ENCODE measurements around the gene DAPK2.

The DAPK2 gene

GRCh38 chr15:63864186-63864585, 182.1 kb downstream of the DAPK2 start:
- TF ChIP-seq POLR2AphosphoS5 (IDR thresholded peaks at IDR 0.05; ENCODE audit: borderline replicate concordance, low read depth, low read length) = no peak
- Histone ChIP-seq H3K36me3 (ENCODE audit: insufficient read depth, low read length) (no peaks in the 10 kb centered on the region), H3K9ac (ENCODE audit: insufficient read length) (no peak overlapping the region), H3K9me3 (ENCODE audit: low read depth, low read length) (no peaks in the 10 kb centered on the region), H3K4me3 (no peak overlapping the region), H3K27ac (no peak overlapping the region)
- DNase-seq (ENCODE audit: low read depth, low spot score) = no peak

DNA sequence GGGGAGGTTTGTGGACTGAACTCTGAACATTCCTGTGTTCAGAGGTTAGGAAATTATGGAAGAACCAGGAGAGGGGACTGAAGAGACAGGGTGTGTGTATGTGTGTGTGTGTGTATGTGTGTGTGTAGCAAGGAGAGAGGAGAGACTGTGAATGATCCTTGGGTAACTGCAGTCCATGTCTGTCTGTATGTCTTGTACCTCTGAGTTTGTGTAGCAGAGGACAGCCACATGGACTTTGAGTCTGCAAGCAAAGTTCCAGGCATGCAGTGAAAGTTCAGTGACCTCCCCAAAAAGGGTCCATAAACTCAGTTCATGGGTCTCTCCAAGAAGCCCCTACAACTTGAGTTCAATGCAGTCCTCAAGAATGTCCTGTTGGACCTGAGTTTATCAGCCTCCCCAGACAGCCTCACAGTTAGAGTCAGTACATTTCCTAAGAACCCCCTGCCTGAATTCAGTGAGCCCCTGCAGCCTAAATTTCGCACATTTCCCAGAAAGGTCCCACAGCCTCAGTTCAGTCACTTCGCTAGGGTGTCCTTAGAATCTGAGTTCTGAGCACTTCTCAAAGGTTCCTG, 184.3 kb downstream of the DAPK2 start:
- Histone ChIP-seq H3K36me3 (ENCODE audit: insufficient read depth, low read length) (no peaks in the 10 kb centered on the region), H3K4me3 (no peak overlapping the region), H3K9ac (ENCODE audit: insufficient read length) (no peak overlapping the region), H3K27ac (no peak overlapping the region), H3K9me3 (ENCODE audit: low read depth, low read length) (no peaks in the 10 kb centered on the region)
- TF ChIP-seq POLR2AphosphoS5 (IDR thresholded peaks at IDR 0.05; ENCODE audit: borderline replicate concordance, low read depth, low read length) (no peak), FOXP2 (optimal IDR thresholded peaks at IDR 0.05; ENCODE audit: control extremely low read depth, extremely low read length, insufficient read depth) (no peak), EZH2 (IDR thresholded peaks at IDR 0.05) (no peak)
- no peak for DNase-seq (ENCODE audit: low read depth, low spot score)

GRCh38 chr15:63860555-63860954, 185.7 kb downstream of the DAPK2 start:
- Histone ChIP-seq H3K27ac (no peak overlapping the region), H3K9ac (ENCODE audit: insufficient read length) (no peak overlapping the region), H3K9me3 (ENCODE audit: low read depth, low read length) (no peaks in the 10 kb centered on the region), H3K36me3 (ENCODE audit: insufficient read depth, low read length) (no peaks in the 10 kb centered on the region), H3K4me3 (no peak overlapping the region)
- TF ChIP-seq POLR2AphosphoS5 (IDR thresholded peaks at IDR 0.05; ENCODE audit: borderline replicate concordance, low read depth, low read length) (no peak), EZH2 (IDR thresholded peaks at IDR 0.05) (no peak), FOXP2 (optimal IDR thresholded peaks at IDR 0.05; ENCODE audit: control extremely low read depth, extremely low read length, insufficient read depth) (no peak)
- DNase-seq (ENCODE audit: low read depth, low spot score) = no peak

DNA sequence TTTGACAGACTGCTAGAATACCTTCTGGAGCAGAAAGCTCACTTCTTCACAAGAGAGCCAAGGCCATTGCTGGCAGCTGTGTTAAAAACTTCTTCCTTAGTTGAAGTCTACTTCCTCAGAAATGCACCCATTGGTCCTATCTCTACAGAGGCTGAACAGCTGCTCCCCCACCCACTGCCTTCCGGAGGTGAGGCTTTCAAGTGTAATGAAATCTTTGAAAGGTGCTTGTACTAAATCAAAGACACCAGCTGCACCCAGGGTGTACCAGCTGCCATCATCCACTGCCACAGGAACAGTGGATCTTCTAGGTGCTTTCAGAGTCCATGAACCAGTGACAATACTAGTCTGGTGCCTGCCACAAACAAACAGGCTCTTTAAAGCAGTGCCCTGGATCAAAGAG, 186.1 kb downstream of the DAPK2 start:
- TF ChIP-seq POLR2AphosphoS5 (IDR thresholded peaks at IDR 0.05; ENCODE audit: borderline replicate concordance, low read depth, low read length) (no peak), EZH2 (IDR thresholded peaks at IDR 0.05) (no peak), FOXP2 (optimal IDR thresholded peaks at IDR 0.05; ENCODE audit: control extremely low read depth, extremely low read length, insufficient read depth) (no peak)
- H3K36me3 ChIP-seq (ENCODE audit: insufficient read depth, low read length) = no peaks in the 10 kb centered on the region
- H3K4me3 ChIP-seq = no peak overlapping the region
- no peaks in the 10 kb centered on the region for H3K9me3 ChIP-seq (ENCODE audit: low read depth, low read length)
- H3K9ac ChIP-seq (ENCODE audit: insufficient read length) = no peak overlapping the region
- DNase-seq (ENCODE audit: low read depth, low spot score) = no peak
- no peak overlapping the region for H3K27ac ChIP-seq

- no peak overlapping the region for H3K9ac ChIP-seq (ENCODE audit: insufficient read length)
- H3K27ac ChIP-seq = no peak overlapping the region
- no peak for DNase-seq (ENCODE audit: low read depth, low spot score)
- no peak for TF ChIP-seq EZH2 (IDR thresholded peaks at IDR 0.05)
- no peak for TF ChIP-seq FOXP2 (optimal IDR thresholded peaks at IDR 0.05; ENCODE audit: control extremely low read depth, extremely low read length, insufficient read depth)
- no peak for TF ChIP-seq POLR2AphosphoS5 (IDR thresholded peaks at IDR 0.05; ENCODE audit: borderline replicate concordance, low read depth, low read length)
- no peaks in the 10 kb centered on the region for H3K9me3 ChIP-seq (ENCODE audit: low read depth, low read length)
- no peak overlapping the region for H3K4me3 ChIP-seq
- H3K36me3 ChIP-seq (ENCODE audit: insufficient read depth, low read length) = no peaks in the 10 kb centered on the region
Measured at GRCh38 chr15:63858881-63859280, 187.4 kb downstream of the DAPK2 start.

DNA sequence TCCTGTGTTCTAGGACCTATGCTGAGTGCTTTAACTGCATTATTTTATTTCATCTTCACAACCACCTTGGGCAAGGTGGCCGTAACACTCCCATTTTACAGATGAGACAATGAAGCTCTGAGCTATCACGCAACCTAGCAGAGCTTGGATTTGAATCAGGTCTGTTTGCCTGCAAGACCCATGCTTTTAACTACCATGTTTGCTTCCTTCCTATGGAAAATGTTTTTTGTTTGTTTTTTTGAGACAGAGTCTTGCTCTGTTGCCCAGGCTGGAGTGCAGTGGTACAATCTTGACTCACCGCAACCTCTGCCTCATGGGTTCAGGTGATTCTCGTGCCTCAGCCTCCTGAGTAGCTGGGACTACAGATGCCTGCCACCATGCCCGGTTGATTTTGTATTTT, 187.8 kb downstream of the DAPK2 start:
- H3K9me3 ChIP-seq (ENCODE audit: low read depth, low read length) = no peaks in the 10 kb centered on the region
- no peak overlapping the region for H3K27ac ChIP-seq
- TF ChIP-seq EZH2 (IDR thresholded peaks at IDR 0.05) (no peak), FOXP2 (optimal IDR thresholded peaks at IDR 0.05; ENCODE audit: control extremely low read depth, extremely low read length, insufficient read depth) (no peak), POLR2AphosphoS5 (IDR thresholded peaks at IDR 0.05; ENCODE audit: borderline replicate concordance, low read depth, low read length) (no peak)
- H3K36me3 ChIP-seq (ENCODE audit: insufficient read depth, low read length) = no peaks in the 10 kb centered on the region
- no peak overlapping the region for H3K9ac ChIP-seq (ENCODE audit: insufficient read length)
- H3K4me3 ChIP-seq = no peak overlapping the region
- no peak for DNase-seq (ENCODE audit: low read depth, low spot score)

DNA sequence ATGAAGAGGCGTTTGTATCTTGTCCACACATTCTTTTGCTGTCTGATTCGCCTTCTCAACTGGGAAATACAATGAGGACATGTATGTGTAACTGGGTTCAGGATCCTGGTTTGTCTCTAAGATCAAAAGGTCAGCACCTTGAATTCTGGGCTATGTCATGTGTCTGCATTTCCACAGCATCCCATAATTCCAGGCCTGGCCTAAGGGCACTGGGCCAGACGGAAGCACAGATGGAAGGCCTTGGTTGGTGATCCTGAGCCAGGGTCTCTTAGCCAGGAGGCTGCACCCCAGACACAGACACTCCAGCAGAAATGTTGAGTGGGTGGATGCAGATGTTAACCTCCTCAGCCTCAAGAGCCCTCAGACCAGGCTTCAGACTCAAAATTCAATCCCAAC, 188.8 kb downstream of the DAPK2 start:
- H3K36me3 ChIP-seq (ENCODE audit: insufficient read depth, low read length) = no peaks in the 10 kb centered on the region
- H3K9ac ChIP-seq (ENCODE audit: insufficient read length) = no peak overlapping the region
- DNase-seq (ENCODE audit: low read depth, low spot score) = no peak
- H3K9me3 ChIP-seq (ENCODE audit: low read depth, low read length) = no peaks in the 10 kb centered on the region
- H3K27ac ChIP-seq = no peak overlapping the region
- TF ChIP-seq EZH2 (IDR thresholded peaks at IDR 0.05) = no peak
- no peak for TF ChIP-seq FOXP2 (optimal IDR thresholded peaks at IDR 0.05; ENCODE audit: control extremely low read depth, extremely low read length, insufficient read depth)
- TF ChIP-seq POLR2AphosphoS5 (IDR thresholded peaks at IDR 0.05; ENCODE audit: borderline replicate concordance, low read depth, low read length) = no peak
- H3K4me3 ChIP-seq = no peak overlapping the region
